HL-60 (cell line): ENCODE data around the gene RBM43.
"Not testable (repeated sequence)": the region's sequence is repeated elsewhere in the genome, so short reads cannot be mapped to it uniquely, and the experiment has no call there.

Experiments used
- DNase-seq, 2 experiments: peaks; one replicate each; pipeline ENCODE4 v3.0.0-alpha.2; 2010 to 2020; ENCODE audit warnings: low read depth in 1 of 2, low spot score in 1 of 2
- H3K27ac ChIP-seq: fragments of 250-450 bp; sonication (Bioruptor Pico); replicated peaks from 2 replicates; pipeline ENCODE4 v1.5.1; 2020; ENCODE audit warnings: mild to moderate bottlenecking, moderate library complexity
- H3K27me3 ChIP-seq: fragments of 250-450 bp; sonication (Bioruptor Pico); 2 replicates; pipeline ENCODE4 v1.5.1; 2021; ENCODE audit warnings: mild to moderate bottlenecking, moderate library complexity; ENCODE audit not compliant: insufficient read depth, poor library complexity, severe bottlenecking
- H3K4me3 ChIP-seq: replicated peaks from 2 replicates; pipeline ENCODE4 v1.5.1; 2011; ENCODE audit warnings: mild to moderate bottlenecking, control low read depth, low read length; ENCODE audit not compliant: insufficient read depth
- CTCF ChIP-seq: IDR thresholded peaks from one replicate; pipeline ENCODE4 v1.5.1; 2011; ENCODE audit warnings: low read length, control low read depth, inconsistent platforms; ENCODE audit not compliant: insufficient read depth
- GABPA ChIP-seq: IDR thresholded peaks from 2 replicates; pipeline ENCODE4 v1.6.1; 2012; ENCODE audit warnings: low read depth
- POLR2AphosphoS5 ChIP-seq: IDR thresholded peaks from 2 replicates; pipeline ENCODE4 v1.6.1; 2012; ENCODE audit warnings: low read depth
- REST ChIP-seq: IDR thresholded peaks from 2 replicates; pipeline ENCODE4 v1.6.1; 2012; ENCODE audit warnings: low read depth; ENCODE audit not compliant: insufficient replicate concordance
- SPI1 ChIP-seq: IDR thresholded peaks from 2 replicates; pipeline ENCODE4 v1.6.1; 2012; ENCODE audit warnings: low read depth, mild to moderate bottlenecking, borderline replicate concordance
- long read RNA-seq: library from polyadenylated mRNA; unstranded; transcript quantifications from one replicate; pipeline ENCODE4 v2.0.0, GENCODE V29; 2020

RBM43 gene
- long read RNA-seq, full-length matches to known transcripts = 4 of 4 reads
- long read RNA-seq, partial matches to known transcripts = 0 of 4 reads
- long read RNA-seq, other reads (novel, unspliced or antisense) = 0 of 4 reads

GRCh38 chr2:151261231-151261976 is at the start of gene RBM43:
Gene RBM43 (minus strand): TSS chr2:151261863. CDS start chr2:151261727, 136 bp downstream.
- TF ChIP-seq REST (no peak), SPI1 (no peak), CTCF (no peak), POLR2AphosphoS5 (peak; percentile 53), GABPA (0 out of 2 replicates have a peak, but pooled peaks have one; percentile 11)
- peak within 1 kb of the TSS; percentile 75 for H3K27ac ChIP-seq
- peak; percentile 66 to 83 for DNase-seq
- peak within 1 kb of the TSS; percentile 63 for H3K4me3 ChIP-seq
- H3K27me3 ChIP-seq = no peaks in the 10 kb centered on the region

- not testable (repeated sequence) for H3K4me3 ChIP-seq, H3K27ac ChIP-seq, H3K27me3 ChIP-seq, DNase-seq
Observed at GRCh38 chr2:151310313-151310712, 48.6 kb upstream of the RBM43 start.

GRCh38 chr2:151306621-151307020 is 45.0 kb upstream of the RBM43 start:
- Histone ChIP-seq H3K27ac (no peak overlapping the region), H3K27me3 (no peaks in the 10 kb centered on the region), H3K4me3 (no peak overlapping the region)
- no peak for TF ChIP-seq REST
- TF ChIP-seq GABPA = no peak
- no peak for TF ChIP-seq CTCF
- no peak for TF ChIP-seq POLR2AphosphoS5
- no peak for TF ChIP-seq SPI1
- DNase-seq = no peak

- Histone ChIP-seq H3K4me3 (no peak overlapping the region), H3K27me3 (no peaks in the 10 kb centered on the region), H3K27ac (no peak overlapping the region)
- DNase-seq = no peak
- 0 out of 2 replicates have a peak, but pooled peaks have one; percentile 6 for TF ChIP-seq SPI1
- TF ChIP-seq GABPA = no peak
Observed at GRCh38 chr2:151305129-151305691, 43.5 kb upstream of the RBM43 start.
